Measurements from ENCODE around the gene PCDH15.
"Not testable (repeated sequence)": the region's sequence is repeated elsewhere in the genome, so short reads cannot be mapped to it uniquely, and the experiment has no call there.

PCDH15 gene

GRCh38 chr10:53952698-53953630, 848.1 kb downstream of the PCDH15 start:
- no peak for DNase-seq

GRCh38 chr10:53939654-53940053, 861.4 kb downstream of the PCDH15 start:
- DNase-seq = no peak

- no peak for DNase-seq
Observed at GRCh38 chr10:53930648-53931047, 870.4 kb downstream of the PCDH15 start.

- DNase-seq = not testable (repeated sequence)
Observed at GRCh38 chr10:53924051-53924700, 876.9 kb downstream of the PCDH15 start.

GRCh38 chr10:53918755-53919154, 882.3 kb downstream of the PCDH15 start:
- no peak for DNase-seq

GRCh38 chr10:53909791-53910190, 891.2 kb downstream of the PCDH15 start:
- no peak for DNase-seq

GRCh38 chr10:53904506-53905241, 896.4 kb downstream of the PCDH15 start:
- no peak for DNase-seq

- no peak for DNase-seq
Observed at GRCh38 chr10:53903756-53904155, 897.3 kb downstream of the PCDH15 start.

GRCh38 chr10:53899463-53900160, 901.4 kb downstream of the PCDH15 start:
- DNase-seq = peak; percentile 35

- no peak for DNase-seq
Observed at GRCh38 chr10:53898532-53898931, 902.5 kb downstream of the PCDH15 start.

GRCh38 chr10:53894145-53894544, 906.9 kb downstream of the PCDH15 start:
- no peak for DNase-seq

GRCh38 chr10:53893061-53893460, 908.0 kb downstream of the PCDH15 start:
- DNase-seq = no peak

- DNase-seq = no peak
Observed at GRCh38 chr10:53886325-53887300, 914.4 kb downstream of the PCDH15 start.

GRCh38 chr10:53864846-53865245, 936.2 kb downstream of the PCDH15 start:
- DNase-seq = no peak

GRCh38 chr10:53852450-53853175, 948.4 kb downstream of the PCDH15 start:
- DNase-seq = no peak

GRCh38 chr10:53846809-53847208, 954.2 kb downstream of the PCDH15 start:
- DNase-seq = no peak

- no peak for DNase-seq
Observed at GRCh38 chr10:53843736-53844362, 957.2 kb downstream of the PCDH15 start.

- no peak for DNase-seq
Observed at GRCh38 chr10:53841483-53842145, 959.4 kb downstream of the PCDH15 start.

- DNase-seq = no peak
Observed at GRCh38 chr10:53840653-53841052, 960.4 kb downstream of the PCDH15 start.
